Measurements from ENCODE around the gene MBOAT2.

The MBOAT2 gene

DNA sequence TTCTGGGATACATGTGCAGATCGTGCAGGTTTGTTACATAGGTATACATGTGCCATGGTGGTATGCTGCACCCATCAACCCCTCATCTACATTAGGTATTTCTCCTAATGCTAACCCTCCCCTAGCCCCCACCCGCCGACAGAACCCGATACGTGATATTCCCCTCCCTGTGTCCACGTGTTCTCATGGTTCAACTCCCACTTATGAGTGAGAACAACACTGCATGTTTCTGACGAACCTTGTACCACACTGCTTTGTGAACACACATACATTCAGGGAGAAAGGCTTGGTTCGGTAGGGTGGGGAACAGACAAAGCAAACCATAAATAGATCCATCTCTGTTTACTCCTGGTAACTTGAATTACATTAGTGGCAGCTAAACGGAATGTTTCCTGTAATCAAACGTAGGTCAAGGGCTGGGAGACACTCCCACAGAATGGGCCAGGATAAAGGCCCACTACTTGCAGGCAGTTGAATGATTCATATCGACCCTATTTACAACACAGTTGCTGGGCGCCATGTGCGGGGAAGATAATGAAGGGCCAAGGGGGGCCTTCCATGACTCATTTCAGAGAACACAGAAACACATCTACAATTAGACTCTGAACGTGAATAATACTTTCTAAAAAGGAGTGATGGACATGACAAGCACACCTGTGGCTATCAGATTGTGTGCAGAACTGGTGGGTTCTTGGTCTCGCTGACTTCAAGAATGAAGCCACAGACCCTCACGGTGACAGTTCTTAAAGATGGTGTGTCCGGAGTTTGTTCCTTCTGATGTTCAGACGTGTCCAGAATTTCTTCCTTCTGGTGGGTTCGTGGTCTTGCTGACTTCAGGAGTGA is 109.3 kb downstream of the MBOAT2 start:
- Histone ChIP-seq H3K4me1 (ENCODE audit: low read length) (no peaks in the 10 kb centered on the region), H3K79me2 (ENCODE audit: low read length) (no peaks in the 10 kb centered on the region), H2AFZ (ENCODE audit: low read depth, low read length) (no peak overlapping the region), H3K27ac (ENCODE audit: low read length) (no peak overlapping the region), H3K4me2 (ENCODE audit: low read length) (no peak overlapping the region), H3K36me3 (replicated peaks; ENCODE audit: low read depth, low read length) (no peaks in the 10 kb centered on the region), H3K9me3 (ENCODE audit: insufficient read depth, low read length) (no peaks in the 10 kb centered on the region), H4K20me1 (ENCODE audit: insufficient read depth, low read length) (no peaks in the 10 kb centered on the region), H3K27me3 (ENCODE audit: low read depth, low read length) (no peaks in the 10 kb centered on the region), H3K4me3 (ENCODE audit: low read length) (no peak overlapping the region), H3K9ac (ENCODE audit: low read length) (no peak overlapping the region)
- TF ChIP-seq, protein P1, sequence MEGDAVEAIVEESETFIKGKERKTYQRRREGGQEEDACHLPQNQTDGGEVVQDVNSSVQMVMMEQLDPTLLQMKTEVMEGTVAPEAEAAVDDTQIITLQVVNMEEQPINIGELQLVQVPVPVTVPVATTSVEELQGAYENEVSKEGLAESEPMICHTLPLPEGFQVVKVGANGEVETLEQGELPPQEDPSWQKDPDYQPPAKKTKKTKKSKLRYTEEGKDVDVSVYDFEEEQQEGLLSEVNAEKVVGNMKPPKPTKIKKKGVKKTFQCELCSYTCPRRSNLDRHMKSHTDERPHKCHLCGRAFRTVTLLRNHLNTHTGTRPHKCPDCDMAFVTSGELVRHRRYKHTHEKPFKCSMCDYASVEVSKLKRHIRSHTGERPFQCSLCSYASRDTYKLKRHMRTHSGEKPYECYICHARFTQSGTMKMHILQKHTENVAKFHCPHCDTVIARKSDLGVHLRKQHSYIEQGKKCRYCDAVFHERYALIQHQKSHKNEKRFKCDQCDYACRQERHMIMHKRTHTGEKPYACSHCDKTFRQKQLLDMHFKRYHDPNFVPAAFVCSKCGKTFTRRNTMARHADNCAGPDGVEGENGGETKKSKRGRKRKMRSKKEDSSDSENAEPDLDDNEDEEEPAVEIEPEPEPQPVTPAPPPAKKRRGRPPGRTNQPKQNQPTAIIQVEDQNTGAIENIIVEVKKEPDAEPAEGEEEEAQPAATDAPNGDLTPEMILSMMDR (IDR thresholded peaks at IDR 0.05; ENCODE audit: low read depth, low read length) = no peak
- TF ChIP-seq EZH2phosphoT487 (IDR thresholded peaks at IDR 0.05; ENCODE audit: low read depth) = no peak

- H4K20me1 ChIP-seq (ENCODE audit: insufficient read depth, low read length) = no peaks in the 10 kb centered on the region
- H2AFZ ChIP-seq (ENCODE audit: low read depth, low read length) = no peak overlapping the region
- H3K79me2 ChIP-seq (ENCODE audit: low read length) = no peaks in the 10 kb centered on the region
- H3K9ac ChIP-seq (ENCODE audit: low read length) = no peak overlapping the region
- no peaks in the 10 kb centered on the region for H3K4me1 ChIP-seq (ENCODE audit: low read length)
- H3K4me2 ChIP-seq (ENCODE audit: low read length) = no peak overlapping the region
- no peaks in the 10 kb centered on the region for H3K9me3 ChIP-seq (ENCODE audit: insufficient read depth, low read length)
- H3K27ac ChIP-seq (ENCODE audit: low read length) = no peak overlapping the region
- no peaks in the 10 kb centered on the region for H3K27me3 ChIP-seq (ENCODE audit: low read depth, low read length)
- TF ChIP-seq, protein P1 (IDR thresholded peaks at IDR 0.05; ENCODE audit: low read depth, low read length) = no peak
- no peak for TF ChIP-seq EZH2phosphoT487 (IDR thresholded peaks at IDR 0.05; ENCODE audit: low read depth)
- H3K4me3 ChIP-seq (ENCODE audit: low read length) = no peak overlapping the region
- H3K36me3 ChIP-seq (replicated peaks; ENCODE audit: low read depth, low read length) = no peaks in the 10 kb centered on the region
Measured at GRCh38 chr2:8893474-8893873, 110.0 kb downstream of the MBOAT2 start.

- H3K4me1 ChIP-seq (ENCODE audit: low read length) = no peaks in the 10 kb centered on the region
- H3K27me3 ChIP-seq (ENCODE audit: low read depth, low read length) = no peaks in the 10 kb centered on the region
- H4K20me1 ChIP-seq (ENCODE audit: insufficient read depth, low read length) = no peaks in the 10 kb centered on the region
- no peak overlapping the region for H3K4me2 ChIP-seq (ENCODE audit: low read length)
- no peaks in the 10 kb centered on the region for H3K9me3 ChIP-seq (ENCODE audit: insufficient read depth, low read length)
- TF ChIP-seq, protein P1 (IDR thresholded peaks at IDR 0.05; ENCODE audit: low read depth, low read length) = no peak
- TF ChIP-seq EZH2phosphoT487 (IDR thresholded peaks at IDR 0.05; ENCODE audit: low read depth) = no peak
- no peaks in the 10 kb centered on the region for H3K36me3 ChIP-seq (replicated peaks; ENCODE audit: low read depth, low read length)
- H3K4me3 ChIP-seq (ENCODE audit: low read length) = no peak overlapping the region
- H3K27ac ChIP-seq (ENCODE audit: low read length) = no peak overlapping the region
- H3K9ac ChIP-seq (ENCODE audit: low read length) = no peak overlapping the region
- H2AFZ ChIP-seq (ENCODE audit: low read depth, low read length) = no peak overlapping the region
- no peaks in the 10 kb centered on the region for H3K79me2 ChIP-seq (ENCODE audit: low read length)
Measured at GRCh38 chr2:8892111-8892510, 111.4 kb downstream of the MBOAT2 start.

GRCh38 chr2:8889978-8890377 is 113.5 kb downstream of the MBOAT2 start:
- Histone ChIP-seq H2AFZ (ENCODE audit: low read depth, low read length) (no peak overlapping the region), H3K27me3 (ENCODE audit: low read depth, low read length) (no peaks in the 10 kb centered on the region), H3K36me3 (replicated peaks; ENCODE audit: low read depth, low read length) (no peaks in the 10 kb centered on the region), H3K79me2 (ENCODE audit: low read length) (no peaks in the 10 kb centered on the region), H3K9me3 (ENCODE audit: insufficient read depth, low read length) (no peaks in the 10 kb centered on the region), H3K27ac (ENCODE audit: low read length) (no peak overlapping the region), H3K4me1 (ENCODE audit: low read length) (no peaks in the 10 kb centered on the region), H3K4me2 (ENCODE audit: low read length) (no peak overlapping the region), H3K4me3 (ENCODE audit: low read length) (no peak overlapping the region), H4K20me1 (ENCODE audit: insufficient read depth, low read length) (no peaks in the 10 kb centered on the region), H3K9ac (ENCODE audit: low read length) (no peak overlapping the region)
- TF ChIP-seq EZH2phosphoT487 (IDR thresholded peaks at IDR 0.05; ENCODE audit: low read depth) = no peak
- TF ChIP-seq, protein P1 (IDR thresholded peaks at IDR 0.05; ENCODE audit: low read depth, low read length) = no peak

Data from OCI-LY3 (cell line).